ACC112 (cell line): Measurements from ENCODE around the gene NPY4R.
"Not testable (repeated sequence)": the region's sequence is repeated elsewhere in the genome, so short reads cannot be mapped to it uniquely, and the experiment has no call there.

Experiments used
- H2AFZ ChIP-seq: fragments of 200-600 bp; sonication (generic); one replicate; pipeline ENCODE4 v1.6.0; 2017; ENCODE audit warnings: antibody characterized with exemption, low read length; ENCODE audit not compliant: unreplicated experiment
- H3K27ac ChIP-seq: fragments of 200-600 bp; sonication (generic); 2 replicates; pipeline ENCODE4 v1.5.1; 2014; ENCODE audit warnings: low read depth, mild to moderate bottlenecking, antibody characterized with exemption, low read length, moderate library complexity
- H3K27me3 ChIP-seq: fragments of 200-600 bp; sonication (generic); 2 replicates; pipeline ENCODE4 v1.6.1; 2014; ENCODE audit warnings: mild to moderate bottlenecking, antibody characterized with exemption, low read length, moderate library complexity, mixed read lengths; ENCODE audit not compliant: insufficient read depth
- H3K36me3 ChIP-seq: fragments of 200-600 bp; sonication (generic); 2 replicates; pipeline ENCODE4 v1.6.1; 2016; ENCODE audit warnings: mild to moderate bottlenecking, antibody characterized with exemption, low read length, moderate library complexity, mixed read lengths; ENCODE audit not compliant: insufficient read depth
- H3K4me1 ChIP-seq: fragments of 200-600 bp; sonication (generic); one replicate; pipeline ENCODE4 v1.6.1; 2016; ENCODE audit warnings: low read length, mixed read lengths; ENCODE audit not compliant: insufficient read depth, unreplicated experiment, control insufficient read depth
- H3K4me3 ChIP-seq: fragments of 200-600 bp; sonication (generic); 2 replicates; pipeline ENCODE4 v1.5.1; 2014; ENCODE audit warnings: mild to moderate bottlenecking, low read depth, low read length
- H3K79me2 ChIP-seq: fragments of 200-600 bp; sonication (generic); one replicate; pipeline ENCODE4 v1.6.0; 2016; ENCODE audit warnings: low read length; ENCODE audit not compliant: control insufficient read depth, unreplicated experiment, insufficient read depth

NPY4R gene

GRCh38 chr10:46465765-46466164 lies at the start of gene NPY4R:
Gene NPY4R, minus strand, starts transcription at chr10:46465958. Its CDS starts 3,323 bp downstream, at chr10:46462635.
- H2AFZ ChIP-seq, H3K36me3 ChIP-seq, H3K79me2 ChIP-seq, H3K27me3 ChIP-seq, H3K4me3 ChIP-seq, H3K4me1 ChIP-seq, H3K27ac ChIP-seq: not testable (repeated sequence)

DNA sequence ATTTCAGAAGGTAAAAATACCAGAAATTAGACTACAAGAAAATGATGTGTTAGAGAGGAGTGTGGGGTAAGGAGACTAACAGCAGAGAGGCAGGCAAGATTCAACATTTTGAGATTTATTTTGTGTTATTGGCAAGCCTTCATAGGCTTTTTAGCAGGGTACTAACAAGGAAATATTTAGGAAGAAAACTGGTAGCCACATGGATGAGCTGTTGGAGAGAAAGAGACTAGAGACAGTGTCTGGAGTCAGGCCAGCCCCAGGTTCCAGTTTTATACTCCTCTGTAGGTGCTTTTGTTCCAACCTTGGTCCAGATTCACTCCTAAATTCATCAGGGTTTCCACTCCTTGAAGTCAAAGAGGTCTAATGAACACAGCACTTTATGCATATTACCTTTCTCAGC lies 49.6 kb upstream of the NPY4R start:
- Histone ChIP-seq H3K4me1 (peaks cover 10% of the 10 kb centered on the region), H3K27me3 (no peaks in the 10 kb centered on the region), H2AFZ (no peak overlapping the region), H3K36me3 (no peaks in the 10 kb centered on the region), H3K4me3 (no peak overlapping the region), H3K27ac (no peak overlapping the region), H3K79me2 (no peaks in the 10 kb centered on the region)

GRCh38 chr10:46514899-46515298 lies 49.1 kb upstream of the NPY4R start:
- H3K27me3 ChIP-seq = no peaks in the 10 kb centered on the region
- no peaks in the 10 kb centered on the region for H3K36me3 ChIP-seq
- no peak overlapping the region for H3K27ac ChIP-seq
- no peaks in the 10 kb centered on the region for H3K79me2 ChIP-seq
- no peak overlapping the region for H2AFZ ChIP-seq
- peaks cover 10% of the 10 kb centered on the region for H3K4me1 ChIP-seq
- H3K4me3 ChIP-seq = no peak overlapping the region

DNA sequence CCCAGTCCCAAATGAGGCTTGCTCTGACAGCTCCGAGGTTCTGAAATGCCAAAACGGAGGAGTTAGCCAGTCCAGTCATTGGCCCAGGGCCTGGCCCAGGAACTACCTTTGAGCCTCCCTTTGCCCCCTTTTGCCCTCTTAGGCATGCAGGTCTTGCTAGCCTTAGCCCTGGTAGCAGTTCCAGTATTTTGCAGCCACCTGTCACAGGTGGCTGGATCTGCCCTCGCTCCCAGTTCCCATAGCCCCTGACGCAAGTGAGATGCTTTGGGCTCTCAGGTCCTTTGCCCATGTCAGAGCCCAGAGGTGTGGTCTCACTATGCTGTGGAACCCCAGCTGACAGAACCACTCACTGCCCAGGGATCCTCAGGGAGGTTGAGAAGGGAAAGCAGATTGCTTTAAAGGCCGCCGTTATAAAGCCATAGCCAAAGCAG lies 48.7 kb upstream of the NPY4R start:
- H3K27me3 ChIP-seq = no peaks in the 10 kb centered on the region
- H3K79me2 ChIP-seq = no peaks in the 10 kb centered on the region
- H2AFZ ChIP-seq = no peak overlapping the region
- H3K27ac ChIP-seq = no peak overlapping the region
- no peaks in the 10 kb centered on the region for H3K36me3 ChIP-seq
- peaks cover 10% of the 10 kb centered on the region for H3K4me1 ChIP-seq
- no peak overlapping the region for H3K4me3 ChIP-seq

- not testable (repeated sequence) for H2AFZ ChIP-seq, H3K27me3 ChIP-seq, H3K36me3 ChIP-seq, H3K27ac ChIP-seq, H3K4me1 ChIP-seq, H3K4me3 ChIP-seq, H3K79me2 ChIP-seq
These were observed 47.6 kb upstream of the NPY4R start for GRCh38 chr10:46513333-46513732.

DNA sequence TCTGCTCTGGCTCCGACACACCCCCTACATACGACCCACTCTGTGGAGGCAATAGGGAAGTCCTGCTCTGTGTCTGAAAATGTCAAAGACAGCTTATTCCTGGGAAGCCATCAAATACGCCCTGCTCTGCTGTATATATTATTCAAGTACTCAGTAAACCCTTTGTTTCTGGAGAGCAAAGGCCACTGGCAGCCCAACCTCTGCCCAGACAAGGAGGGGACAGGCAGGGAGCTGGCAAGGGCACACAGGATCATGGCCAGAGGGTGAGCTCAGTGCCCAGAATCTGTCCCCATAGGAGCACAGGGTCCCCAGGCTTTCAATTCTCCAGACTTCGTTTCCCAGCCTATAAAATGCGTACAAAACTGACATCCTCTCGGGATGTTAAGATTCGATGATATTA lies 47.0 kb upstream of the NPY4R start:
- not testable (repeated sequence) for H3K4me3 ChIP-seq, H3K79me2 ChIP-seq, H2AFZ ChIP-seq, H3K27me3 ChIP-seq, H3K27ac ChIP-seq, H3K36me3 ChIP-seq, H3K4me1 ChIP-seq

DNA sequence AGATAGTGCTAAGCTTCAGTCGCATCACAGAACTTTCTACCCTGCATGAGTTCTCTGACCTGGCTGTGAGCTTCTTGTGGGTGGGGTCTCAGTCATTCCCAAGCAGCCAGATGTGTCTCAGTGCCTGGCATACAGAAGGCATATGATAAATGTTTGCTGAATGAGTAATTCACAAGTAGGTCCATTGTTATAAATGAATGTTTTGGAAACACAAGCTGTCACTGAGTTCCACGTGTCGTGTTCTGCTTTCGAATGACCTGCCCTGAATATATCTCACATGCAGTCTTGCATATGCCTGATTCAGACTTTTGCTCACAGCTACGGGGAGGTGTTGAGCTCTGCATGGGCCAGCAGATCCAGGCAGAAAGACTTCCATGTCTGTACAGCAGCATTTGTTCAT lies 46.2 kb upstream of the NPY4R start:
- not testable (repeated sequence) for H3K36me3 ChIP-seq, H2AFZ ChIP-seq, H3K27ac ChIP-seq, H3K79me2 ChIP-seq, H3K27me3 ChIP-seq, H3K4me3 ChIP-seq, H3K4me1 ChIP-seq

DNA sequence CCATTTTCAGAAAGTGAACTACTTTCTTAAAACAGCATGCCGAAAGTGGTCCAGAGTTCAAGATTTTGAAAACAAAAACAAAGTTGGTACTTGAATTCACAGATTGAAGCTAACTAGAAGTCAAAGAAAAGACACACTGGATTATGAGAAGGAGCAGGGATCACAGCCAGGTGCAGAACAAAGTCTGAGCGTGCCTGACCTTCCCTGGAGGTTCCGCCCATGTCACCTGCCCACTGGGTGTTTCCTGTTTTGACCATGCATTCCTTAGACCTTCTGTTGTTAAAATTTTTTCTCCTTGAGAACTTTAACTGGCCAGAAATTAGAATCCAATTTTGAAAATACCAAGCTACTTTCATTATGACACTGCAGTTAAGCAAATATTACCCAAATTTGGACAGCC lies 34.2 kb upstream of the NPY4R start:
- H3K27me3 ChIP-seq, H3K36me3 ChIP-seq, H3K4me3 ChIP-seq, H3K27ac ChIP-seq, H3K4me1 ChIP-seq, H3K79me2 ChIP-seq, H2AFZ ChIP-seq: not testable (repeated sequence)

DNA sequence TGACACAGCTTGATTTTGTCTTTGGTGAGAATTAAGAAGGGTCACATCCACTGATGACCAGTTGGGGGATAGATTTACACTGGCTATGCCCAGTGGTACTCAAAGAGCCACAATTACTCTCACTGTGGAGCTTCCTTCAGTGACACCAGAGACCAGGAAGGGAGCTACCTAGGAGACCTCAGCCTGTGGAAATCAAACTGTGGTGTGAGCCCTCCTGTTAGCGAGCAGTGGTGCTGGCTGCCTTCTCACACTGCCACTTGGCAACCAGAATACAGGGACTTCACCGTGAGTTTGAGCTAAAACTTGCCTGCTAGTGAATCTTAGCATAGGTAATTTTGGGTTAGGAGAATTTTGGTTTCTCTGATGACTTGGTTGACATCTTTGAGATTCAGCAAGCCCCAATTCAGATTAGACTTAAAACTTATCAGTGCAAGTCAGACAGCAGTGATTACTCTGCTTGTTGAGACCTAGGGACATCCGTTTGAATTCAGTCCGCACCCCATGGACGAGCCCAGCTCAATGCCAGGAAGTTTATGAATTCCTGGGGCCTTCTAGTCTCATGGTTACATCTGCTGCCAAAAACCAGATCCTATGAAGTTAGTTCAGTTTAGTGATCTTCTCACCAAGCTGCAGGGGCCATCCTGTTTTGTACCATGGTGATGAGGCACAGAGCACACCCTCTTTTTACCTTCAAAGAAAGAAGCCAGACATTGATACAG lies 33.4 kb upstream of the NPY4R start:
- not testable (repeated sequence) for H3K79me2 ChIP-seq, H2AFZ ChIP-seq, H3K27ac ChIP-seq, H3K4me1 ChIP-seq, H3K36me3 ChIP-seq, H3K4me3 ChIP-seq, H3K27me3 ChIP-seq

- not testable (repeated sequence) for H3K79me2 ChIP-seq
These were observed 32.1 kb upstream of the NPY4R start for GRCh38 chr10:46497878-46498277.

DNA sequence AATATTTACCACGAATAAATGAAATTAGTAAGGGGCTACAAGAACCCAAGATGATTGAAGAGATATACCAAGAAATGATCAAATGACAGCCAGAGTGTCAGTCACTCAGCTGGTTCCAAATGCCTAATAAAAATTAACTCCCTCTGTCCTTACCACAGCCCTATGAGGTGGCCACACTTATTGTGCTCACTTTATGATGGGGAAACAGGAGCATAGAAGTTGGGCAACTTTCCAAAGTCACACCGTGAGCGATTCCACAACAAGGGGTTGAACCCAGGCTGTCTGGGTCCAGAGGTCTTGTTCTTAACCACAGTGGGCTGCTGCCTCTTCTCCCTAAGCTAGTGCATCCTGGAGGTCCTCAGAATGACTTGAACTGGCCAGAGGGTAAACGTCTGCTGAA lies 31.6 kb upstream of the NPY4R start:
- H3K27me3 ChIP-seq, H3K4me1 ChIP-seq, H3K79me2 ChIP-seq, H3K27ac ChIP-seq, H2AFZ ChIP-seq, H3K36me3 ChIP-seq, H3K4me3 ChIP-seq: not testable (repeated sequence)

More at GRCh38 chr10:46497878-46498277, 32.1 kb upstream of the NPY4R start:
- H3K4me3 ChIP-seq, H3K27me3 ChIP-seq, H3K27ac ChIP-seq, H3K4me1 ChIP-seq, H2AFZ ChIP-seq, H3K36me3 ChIP-seq: not testable (repeated sequence)
